ENCODE data around the gene ANXA8.

ANXA8 gene

DNA sequence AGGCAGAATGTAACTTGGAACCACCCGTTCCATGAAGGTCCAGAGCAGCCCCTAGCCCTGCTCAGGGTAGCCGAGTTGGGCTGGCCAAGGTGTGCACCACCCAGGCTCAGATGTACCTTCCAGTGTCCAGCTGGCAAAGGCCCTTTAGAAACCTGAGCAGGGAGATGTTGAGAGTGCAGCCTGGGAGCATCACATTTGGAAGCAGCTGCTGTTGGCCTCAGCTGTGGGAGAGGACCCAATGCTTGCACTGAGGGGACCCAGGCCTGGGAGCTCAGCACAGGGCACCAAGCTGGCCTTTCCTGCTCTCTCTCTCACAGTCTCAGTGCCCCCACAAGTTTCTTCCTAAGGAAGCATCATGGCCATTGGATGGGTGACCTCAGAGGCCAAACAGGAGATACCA lies 33.5 kb downstream of the ANXA8 start:
- DNase-seq, result no peak
- TF ChIP-seq, protein P1, sequence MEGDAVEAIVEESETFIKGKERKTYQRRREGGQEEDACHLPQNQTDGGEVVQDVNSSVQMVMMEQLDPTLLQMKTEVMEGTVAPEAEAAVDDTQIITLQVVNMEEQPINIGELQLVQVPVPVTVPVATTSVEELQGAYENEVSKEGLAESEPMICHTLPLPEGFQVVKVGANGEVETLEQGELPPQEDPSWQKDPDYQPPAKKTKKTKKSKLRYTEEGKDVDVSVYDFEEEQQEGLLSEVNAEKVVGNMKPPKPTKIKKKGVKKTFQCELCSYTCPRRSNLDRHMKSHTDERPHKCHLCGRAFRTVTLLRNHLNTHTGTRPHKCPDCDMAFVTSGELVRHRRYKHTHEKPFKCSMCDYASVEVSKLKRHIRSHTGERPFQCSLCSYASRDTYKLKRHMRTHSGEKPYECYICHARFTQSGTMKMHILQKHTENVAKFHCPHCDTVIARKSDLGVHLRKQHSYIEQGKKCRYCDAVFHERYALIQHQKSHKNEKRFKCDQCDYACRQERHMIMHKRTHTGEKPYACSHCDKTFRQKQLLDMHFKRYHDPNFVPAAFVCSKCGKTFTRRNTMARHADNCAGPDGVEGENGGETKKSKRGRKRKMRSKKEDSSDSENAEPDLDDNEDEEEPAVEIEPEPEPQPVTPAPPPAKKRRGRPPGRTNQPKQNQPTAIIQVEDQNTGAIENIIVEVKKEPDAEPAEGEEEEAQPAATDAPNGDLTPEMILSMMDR (IDR thresholded peaks at IDR 0.05; ENCODE audit: low read depth, low read length), result no peak
- Histone ChIP-seq H3K27me3 (no peaks in the 10 kb centered on the region), H3K4me3 (ENCODE audit: low read depth, low read length) (no peak overlapping the region), H3K36me3 (no peaks in the 10 kb centered on the region), H3K9me3 (no peaks in the 10 kb centered on the region), H3K4me1 (no peaks in the 10 kb centered on the region)

- Histone ChIP-seq H3K4me3 (ENCODE audit: low read depth, low read length) (no peak overlapping the region), H3K27me3 (no peaks in the 10 kb centered on the region), H3K36me3 (no peaks in the 10 kb centered on the region), H3K9me3 (no peaks in the 10 kb centered on the region), H3K4me1 (no peaks in the 10 kb centered on the region)
- no peak for DNase-seq
- TF ChIP-seq, protein P1 (IDR thresholded peaks at IDR 0.05; ENCODE audit: low read depth, low read length), result no peak
These were observed 33.9 kb downstream of the ANXA8 start for GRCh38 chr10:47449979-47450378.

GRCh38 chr10:47449102-47449978 lies 34.6 kb downstream of the ANXA8 start:
- Histone ChIP-seq H3K4me1 (no peaks in the 10 kb centered on the region), H3K36me3 (no peaks in the 10 kb centered on the region), H3K27me3 (no peaks in the 10 kb centered on the region), H3K9me3 (no peaks in the 10 kb centered on the region), H3K4me3 (ENCODE audit: low read depth, low read length) (no peak overlapping the region)
- DNase-seq, result no peak
- TF ChIP-seq, protein P1 (IDR thresholded peaks at IDR 0.05; ENCODE audit: low read depth, low read length), result no peak

DNA sequence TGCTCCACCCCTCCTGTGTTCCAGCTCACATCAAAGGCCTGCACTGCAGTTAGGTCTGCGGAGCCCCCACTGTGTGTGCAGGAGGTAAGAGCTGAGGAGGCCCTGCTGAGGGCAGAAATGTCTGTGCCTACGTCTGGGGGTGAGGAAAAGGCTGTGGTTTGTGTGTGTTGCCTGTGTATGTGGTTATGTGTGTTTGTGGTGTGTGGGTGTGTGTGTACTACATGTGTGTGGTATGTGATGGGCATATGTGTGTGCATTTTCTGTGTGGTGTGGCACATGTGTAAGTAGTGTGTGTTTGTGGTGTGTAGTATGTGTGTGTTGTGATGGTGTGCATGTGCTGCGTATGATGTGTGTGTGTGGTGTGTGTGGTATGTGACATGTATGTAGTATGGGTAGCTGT lies 36.2 kb downstream of the ANXA8 start:
- no peaks in the 10 kb centered on the region for H3K4me1 ChIP-seq
- TF ChIP-seq, protein P1 (IDR thresholded peaks at IDR 0.05; ENCODE audit: low read depth, low read length), result no peak

DNA sequence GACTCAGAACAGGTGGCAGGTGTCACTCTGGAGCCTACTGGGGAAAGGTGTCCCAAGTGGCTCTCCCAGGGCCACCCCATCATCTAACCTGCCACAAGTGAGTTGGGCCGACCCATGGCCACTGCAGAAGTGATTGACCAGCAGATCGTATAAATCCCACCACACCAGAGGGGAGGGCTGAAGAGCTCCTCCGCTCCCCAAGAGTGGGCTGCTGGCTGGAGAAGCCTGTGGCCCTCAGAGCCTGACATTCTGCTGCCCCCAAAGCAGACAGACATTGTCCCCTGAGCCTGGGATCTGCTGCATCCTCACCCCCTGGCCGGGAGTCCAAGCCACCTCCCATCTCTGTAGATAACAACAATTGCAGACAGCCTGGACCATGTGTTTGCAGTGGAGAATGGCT lies 36.7 kb downstream of the ANXA8 start:
- Histone ChIP-seq H3K4me1 (no peaks in the 10 kb centered on the region), H3K27me3 (no peaks in the 10 kb centered on the region), H3K36me3 (no peaks in the 10 kb centered on the region), H3K9me3 (no peaks in the 10 kb centered on the region), H3K4me3 (ENCODE audit: low read depth, low read length) (no peak overlapping the region)
- no peak for DNase-seq
- TF ChIP-seq, protein P1 (IDR thresholded peaks at IDR 0.05; ENCODE audit: low read depth, low read length), result no peak

More for the DNA sequence above, 36.2 kb downstream of the ANXA8 start:
- DNase-seq, result no peak
- H3K27me3 ChIP-seq, result no peaks in the 10 kb centered on the region
- no peak overlapping the region for H3K4me3 ChIP-seq (ENCODE audit: low read depth, low read length)
- no peaks in the 10 kb centered on the region for H3K36me3 ChIP-seq
- no peaks in the 10 kb centered on the region for H3K9me3 ChIP-seq

GRCh38 chr10:47445720-47446119 lies 38.2 kb downstream of the ANXA8 start:
- Histone ChIP-seq H3K9me3 (no peaks in the 10 kb centered on the region), H3K36me3 (no peaks in the 10 kb centered on the region), H3K4me3 (ENCODE audit: low read depth, low read length) (no peak overlapping the region), H3K27me3 (no peaks in the 10 kb centered on the region), H3K4me1 (no peaks in the 10 kb centered on the region)
- DNase-seq, result no peak
- TF ChIP-seq, protein P1 (IDR thresholded peaks at IDR 0.05; ENCODE audit: low read depth, low read length), result no peak
